Osteoblast (primary cell): ENCODE results near the gene NPVF. TPM values are rescaled to one million over a fixed set of nuclear protein-coding genes. Genes with fewer than 3 reads are reported as not detected.

ENCODE experiments used
- DNase-seq: peaks from one replicate; pipeline ENCODE4 v3.0.0; 2011; ENCODE audit warnings: low spot score, mixed read lengths; ENCODE audit not compliant: insufficient read length; ENCODE audit errors: missing footprints
- H2AFZ ChIP-seq: 2 replicates; pipeline ENCODE4 v1.6.0; 2011; ENCODE audit warnings: mild to moderate bottlenecking, low read length
- H3K27ac ChIP-seq: 2 replicates; pipeline ENCODE4 v1.5.1; 2011; ENCODE audit warnings: mild to moderate bottlenecking, low read depth, low read length, moderate library complexity
- H3K27me3 ChIP-seq: 2 replicates; pipeline ENCODE4 v1.6.0; 2012; ENCODE audit warnings: mild to moderate bottlenecking, control low read depth, inconsistent platforms, low read length, moderate library complexity; ENCODE audit not compliant: insufficient read depth
- H3K36me3 ChIP-seq: 2 replicates; pipeline ENCODE4 v1.5.1; 2011; ENCODE audit warnings: mild to moderate bottlenecking, low read length, control low read depth, moderate library complexity; ENCODE audit not compliant: insufficient read depth
- H3K4me1 ChIP-seq: 2 replicates; pipeline ENCODE4 v1.5.1; 2011; ENCODE audit warnings: mild to moderate bottlenecking, low read length, control low read depth, moderate library complexity; ENCODE audit not compliant: insufficient read depth
- H3K4me2 ChIP-seq: 2 replicates; pipeline ENCODE4 v1.6.0; 2011; ENCODE audit warnings: mild to moderate bottlenecking, low read length; ENCODE audit not compliant: insufficient read depth
- H3K4me3 ChIP-seq: fragments of 200-600 bp; sonication (generic); 3 replicates; pipeline ENCODE4 v1.5.1; 2012; ENCODE audit warnings: mild to moderate bottlenecking, low read length, inconsistent platforms; ENCODE audit not compliant: insufficient read depth
- H3K79me2 ChIP-seq: 2 replicates; pipeline ENCODE4 v1.6.0; 2012; ENCODE audit warnings: mild to moderate bottlenecking, low read length, control low read depth, inconsistent platforms; ENCODE audit not compliant: insufficient read depth
- H3K9me3 ChIP-seq: 2 replicates; pipeline ENCODE4 v1.5.1; 2011; ENCODE audit warnings: low read depth, low read length, control low read depth
- H4K20me1 ChIP-seq: 2 replicates; pipeline ENCODE4 v1.6.0; 2012; ENCODE audit warnings: mild to moderate bottlenecking, low read length, control low read depth; ENCODE audit not compliant: insufficient read depth
- CTCF ChIP-seq: IDR thresholded peaks from 2 replicates; pipeline ENCODE4 v1.5.1; 2011; ENCODE audit warnings: mild to moderate bottlenecking, low read depth, low read length, moderate library complexity; ENCODE audit errors: extremely low read depth
- total RNA-seq: library from RNA; depleted of rRNA; stranded (reverse); fragments of >200 nt; gene quantifications from 2 replicates; pipeline ENCODE4 v1.2.3, GENCODE V29; 2012

Gene NPVF
- total RNA-seq, 1 donor, result not detected

GRCh38 chr7:25186436-25186835 is 41.9 kb downstream of the NPVF start:
- Histone ChIP-seq H3K4me1 (no peaks in the 10 kb centered on the region), H3K36me3 (no peaks in the 10 kb centered on the region), H3K9me3 (no peaks in the 10 kb centered on the region), H4K20me1 (no peaks in the 10 kb centered on the region), H3K4me2 (no peak overlapping the region), H3K27ac (no peak overlapping the region), H3K27me3 (no peaks in the 10 kb centered on the region), H2AFZ (no peak overlapping the region), H3K79me2 (no peaks in the 10 kb centered on the region), H3K4me3 (no peak overlapping the region)
- no peak for TF ChIP-seq CTCF
- DNase-seq, result no peak

GRCh38 chr7:25181532-25181931 is 46.8 kb downstream of the NPVF start:
- H3K9me3 ChIP-seq, result no peaks in the 10 kb centered on the region
- no peaks in the 10 kb centered on the region for H3K79me2 ChIP-seq
- H3K27me3 ChIP-seq, result peaks cover 11% of the 10 kb centered on the region
- no peak for DNase-seq
- H4K20me1 ChIP-seq, result no peaks in the 10 kb centered on the region
- H2AFZ ChIP-seq, result no peak overlapping the region
- H3K36me3 ChIP-seq, result no peaks in the 10 kb centered on the region
- H3K4me1 ChIP-seq, result peaks cover 4% of the 10 kb centered on the region
- H3K27ac ChIP-seq, result no peak overlapping the region
- no peak overlapping the region for H3K4me3 ChIP-seq
- no peak for TF ChIP-seq CTCF
- no peak overlapping the region for H3K4me2 ChIP-seq

- Histone ChIP-seq H3K4me1 (peaks cover 4% of the 10 kb centered on the region), H3K36me3 (no peaks in the 10 kb centered on the region), H3K4me3 (peak overlapping the region; percentile 71), H3K9me3 (no peaks in the 10 kb centered on the region), H3K4me2 (peak overlapping the region; percentile 89), H3K27me3 (peaks cover 11% of the 10 kb centered on the region), H4K20me1 (no peaks in the 10 kb centered on the region), H3K27ac (no peak overlapping the region), H2AFZ (no peak overlapping the region), H3K79me2 (no peaks in the 10 kb centered on the region)
- no peak for TF ChIP-seq CTCF
- DNase-seq, result no peak
Measured at GRCh38 chr7:25180946-25181345, 47.3 kb downstream of the NPVF start.

GRCh38 chr7:25180592-25180923 is 47.7 kb downstream of the NPVF start:
- DNase-seq, result no peak

More at GRCh38 chr7:25180592-25180923, 47.7 kb downstream of the NPVF start:
- Histone ChIP-seq H3K79me2 (no peaks in the 10 kb centered on the region), H3K4me1 (peaks cover 4% of the 10 kb centered on the region), H3K9me3 (no peaks in the 10 kb centered on the region), H2AFZ (peak overlapping the region; percentile 96), H3K4me3 (peak overlapping the region; percentile 71), H3K27me3 (peaks cover 11% of the 10 kb centered on the region), H3K27ac (no peak overlapping the region), H4K20me1 (no peaks in the 10 kb centered on the region), H3K4me2 (peak overlapping the region; percentile 89), H3K36me3 (no peaks in the 10 kb centered on the region)
- TF ChIP-seq CTCF, result no peak
